ENCODE results near the gene MARK1.

MARK1 gene

DNA sequence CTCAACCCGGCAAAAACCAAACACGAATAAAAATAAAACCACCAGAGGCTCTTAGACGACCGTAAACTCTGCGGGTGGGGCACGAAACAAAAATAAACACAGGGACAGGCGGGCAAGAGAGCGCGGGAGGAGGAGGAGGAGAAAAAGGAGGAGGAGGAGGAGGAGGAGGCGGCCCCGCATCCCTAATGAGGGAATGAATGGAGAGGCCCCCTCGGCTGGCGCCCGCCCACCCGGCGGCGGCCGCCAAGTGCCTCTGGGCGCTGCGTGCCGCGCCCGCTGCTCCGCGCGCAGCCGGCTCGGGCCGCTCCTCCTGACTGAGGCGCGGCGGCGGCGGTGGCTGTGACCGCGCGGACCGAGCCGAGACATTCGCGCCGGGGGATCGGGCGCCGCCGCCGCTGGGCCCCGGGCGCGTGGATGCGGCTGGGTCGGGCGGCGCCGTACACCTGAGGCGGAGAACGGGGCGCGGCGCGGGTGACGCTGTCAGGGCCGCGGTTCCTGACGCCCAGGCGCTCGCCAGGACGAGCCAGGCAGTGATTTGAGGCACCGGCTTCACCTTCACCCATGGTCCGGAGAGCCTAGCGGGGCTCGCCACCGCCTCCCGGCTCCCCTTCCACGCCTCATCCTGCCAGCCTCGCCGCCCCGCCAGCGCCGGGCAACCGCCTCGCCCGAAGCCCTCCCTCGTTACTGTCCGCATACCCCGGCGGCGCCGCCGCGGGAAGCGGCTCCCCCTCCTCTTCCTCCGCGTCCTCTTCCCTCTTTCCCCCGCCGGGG is at the start of gene MARK1:
Gene MARK1 (plus strand): TSS at position 229 of the 771 bp plus-strand sequence. CDS start 687 bp downstream, outside the sequence.
- no peak for DNase-seq

DNA sequence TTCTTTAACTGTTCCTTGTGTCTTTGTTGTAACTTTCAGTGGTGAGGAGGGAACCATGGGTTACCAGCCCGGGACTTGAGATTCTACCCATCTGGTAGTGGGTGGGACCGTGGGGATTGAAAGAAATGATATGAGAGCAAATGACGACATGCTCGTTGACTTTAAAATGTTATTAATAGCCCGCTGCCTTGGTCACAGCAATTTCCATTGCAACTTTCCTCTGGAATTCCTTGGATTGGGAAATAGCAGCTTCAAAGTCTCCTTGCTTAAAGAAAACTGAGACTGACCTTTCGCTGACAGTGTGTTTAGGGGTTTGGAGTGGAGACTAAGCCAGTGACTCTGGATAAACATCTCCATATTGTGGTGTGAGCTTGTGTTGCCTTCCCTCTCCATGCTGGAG is 44.2 kb upstream of the MARK1 start:
- no peak for DNase-seq

DNA sequence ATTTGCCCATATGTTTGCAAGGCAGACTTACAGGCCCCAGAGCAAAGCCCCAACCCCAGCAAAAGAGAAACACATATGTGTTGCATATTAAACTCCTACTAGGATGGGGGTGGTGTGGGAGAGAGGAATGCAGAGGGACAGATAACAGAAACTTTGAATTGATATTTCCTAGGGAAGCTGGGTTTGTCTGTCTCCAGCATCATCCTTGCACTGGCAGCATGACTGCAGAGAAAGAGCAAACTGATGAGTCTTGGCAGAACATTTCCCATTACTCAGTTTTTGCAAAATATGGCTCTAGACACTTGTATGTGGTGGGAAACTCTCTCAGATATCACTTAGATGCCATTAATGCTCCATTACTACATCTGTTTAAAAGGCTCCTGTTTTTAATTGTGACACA is 43.8 kb upstream of the MARK1 start:
- no peak for DNase-seq

- DNase-seq, result no peak
Observed at GRCh38 chr1:220485131-220485530, 42.8 kb upstream of the MARK1 start.

DNA sequence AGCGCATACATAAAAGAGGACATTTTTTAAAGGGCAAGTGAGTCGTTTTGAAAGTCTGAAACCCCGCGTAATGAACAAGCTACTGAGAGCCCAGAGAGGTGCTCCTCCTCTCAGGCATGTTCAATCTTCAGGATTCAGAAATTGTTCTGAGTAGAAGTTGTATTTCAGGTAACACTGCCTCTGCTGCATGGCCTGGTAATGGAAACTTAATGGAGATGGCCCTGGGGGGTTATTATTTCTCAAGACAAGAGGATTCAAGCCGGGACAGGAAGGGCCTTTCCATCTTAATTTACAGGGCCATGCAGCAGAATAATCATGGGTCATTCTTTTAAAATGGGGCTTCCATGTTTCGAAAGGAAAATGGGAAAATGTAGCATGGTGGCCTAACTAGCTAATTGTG is 42.1 kb upstream of the MARK1 start:
- DNase-seq, result no peak

- no peak for DNase-seq
Observed at GRCh38 chr1:220487297-220487820, 40.6 kb upstream of the MARK1 start.

DNA sequence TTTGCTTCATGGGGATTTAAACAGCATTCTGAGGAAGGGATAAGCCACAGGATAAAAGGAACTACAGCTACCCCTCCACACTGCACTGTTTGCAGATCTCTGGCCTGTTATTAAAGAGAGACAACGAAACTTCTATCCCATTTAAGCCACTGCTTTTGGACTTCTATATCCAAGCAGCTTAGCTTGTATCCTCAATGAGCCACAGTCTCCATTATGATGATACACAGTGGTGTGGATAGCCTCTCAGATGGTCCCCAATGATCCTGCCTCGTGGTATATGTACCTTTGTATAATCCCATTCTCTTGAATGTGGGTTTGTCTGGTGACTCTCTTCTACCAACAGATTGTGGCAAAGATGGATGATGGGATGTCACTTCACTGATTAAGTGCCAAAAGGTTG is 36.0 kb upstream of the MARK1 start:
- no peak for DNase-seq

DNA sequence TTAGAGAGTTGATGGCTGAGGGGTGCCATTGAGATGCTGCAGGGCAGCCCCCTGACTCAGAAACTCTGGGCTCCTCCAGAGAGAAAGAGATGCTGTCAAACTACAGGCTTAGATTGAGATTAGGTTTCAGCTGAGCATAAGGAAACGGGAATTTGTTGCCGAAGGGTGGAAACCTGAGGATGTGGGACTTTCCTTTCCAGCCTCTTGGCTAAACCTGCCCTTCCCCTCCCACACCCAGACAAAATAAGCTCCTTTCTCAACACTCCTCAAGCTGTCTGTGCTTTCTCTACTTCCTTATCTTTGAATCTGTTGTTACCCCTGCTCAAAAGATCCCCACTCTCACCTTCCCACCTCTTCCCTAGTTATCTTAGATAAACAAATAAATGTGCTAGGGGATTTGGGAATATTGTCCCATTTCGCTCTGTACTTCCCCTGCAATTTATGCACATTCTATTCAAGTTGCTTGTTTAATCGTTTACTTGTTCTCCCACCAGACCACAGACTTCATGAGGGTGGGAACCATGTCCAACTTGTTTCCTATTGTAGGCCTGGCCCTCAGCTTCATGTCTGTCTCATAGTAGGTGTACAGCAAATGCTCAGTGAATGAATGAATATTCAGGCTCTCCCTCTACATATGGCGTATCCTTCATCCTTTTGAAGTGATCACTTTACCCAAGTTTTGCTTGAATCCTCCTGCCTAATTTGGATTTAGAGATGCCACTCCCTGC is 30.6 kb upstream of the MARK1 start:
- no peak for DNase-seq

GRCh38 chr1:220498188-220498587 is 29.7 kb upstream of the MARK1 start:
- DNase-seq, result no peak

DNA sequence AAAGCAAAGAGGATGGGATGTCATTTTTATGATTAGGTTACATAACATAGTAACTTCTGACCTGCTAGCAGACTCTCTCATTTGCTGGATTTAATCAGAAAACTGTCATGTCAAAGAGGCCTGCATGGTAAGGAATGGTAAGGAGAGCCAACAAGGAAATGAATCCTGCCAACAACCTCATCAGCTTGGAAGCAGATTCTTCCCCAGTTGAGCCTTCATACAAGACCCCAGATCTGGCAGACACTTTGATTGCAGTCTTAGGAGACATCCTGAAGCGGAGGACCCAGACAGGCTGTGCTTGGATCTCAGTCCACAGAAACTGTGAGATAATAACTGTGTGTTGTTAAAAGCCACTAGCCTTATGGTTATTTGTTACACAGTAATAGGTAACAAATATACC is 27.6 kb upstream of the MARK1 start:
- DNase-seq, result no peak

- DNase-seq, result no peak
Observed at GRCh38 chr1:220504329-220504728, 23.6 kb upstream of the MARK1 start.

DNA sequence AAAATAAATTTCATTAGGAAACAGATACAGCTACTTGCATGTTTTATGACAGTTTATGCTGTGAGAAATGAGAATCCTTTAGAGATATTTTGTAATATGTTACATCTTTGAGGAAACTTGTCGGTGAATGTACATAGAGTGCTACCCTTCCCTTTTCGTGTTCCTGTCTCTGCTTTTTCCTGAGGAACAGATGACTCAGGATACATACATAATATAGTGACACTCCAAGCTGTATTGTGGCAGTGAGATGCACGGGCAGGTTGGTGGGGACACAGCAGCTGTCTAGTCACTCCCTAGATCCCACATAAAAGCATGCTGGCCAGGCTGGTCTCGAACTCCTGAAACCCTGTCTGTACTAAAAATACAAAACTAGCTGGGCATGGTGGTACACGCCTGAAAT is 20.9 kb upstream of the MARK1 start:
- DNase-seq, result no peak

GRCh38 chr1:220511179-220511578 is 16.8 kb upstream of the MARK1 start:
- no peak for DNase-seq

GRCh38 chr1:220511785-220512184 is 16.2 kb upstream of the MARK1 start:
- DNase-seq, result no peak

DNA sequence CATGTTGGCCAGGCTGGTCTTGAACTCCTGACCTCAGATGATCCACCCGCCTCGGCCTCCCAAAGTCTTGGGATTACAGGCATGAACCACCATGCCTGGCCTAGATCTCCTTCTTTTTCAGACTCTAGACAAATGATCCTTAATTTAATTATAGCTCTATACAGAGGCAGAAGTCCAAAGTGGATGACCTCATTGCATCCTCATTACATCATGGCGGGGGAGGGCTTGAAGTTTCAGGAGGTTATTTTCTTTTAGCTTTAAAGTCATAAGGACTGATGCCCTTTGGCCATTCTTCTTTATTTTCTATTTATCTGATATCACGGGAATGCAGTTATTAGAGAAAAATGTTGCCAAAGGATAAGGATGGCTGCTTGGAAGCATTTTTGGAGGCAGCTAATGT is 14.1 kb upstream of the MARK1 start:
- DNase-seq, result no peak

DNA sequence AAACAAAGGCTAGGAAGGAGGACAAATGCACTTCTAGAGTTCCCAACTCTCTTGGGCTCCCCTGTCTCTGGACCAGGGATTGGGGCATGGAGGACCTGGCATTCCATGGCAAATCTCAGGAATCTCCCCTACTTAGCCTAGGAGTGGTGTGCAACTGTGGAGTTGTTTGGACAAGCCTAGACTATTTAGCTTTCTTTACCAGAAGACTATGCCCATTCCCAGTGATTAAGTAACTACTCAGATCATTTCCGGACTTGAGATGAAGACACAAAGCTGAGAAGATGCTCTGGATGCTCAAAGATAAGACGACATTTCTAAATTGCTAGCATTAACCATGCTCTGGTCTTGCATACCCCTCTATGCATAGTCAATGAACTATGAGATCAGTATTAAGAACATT is 13.7 kb upstream of the MARK1 start:
- no peak for DNase-seq

GRCh38 chr1:220516014-220516721 is 11.8 kb upstream of the MARK1 start:
- DNase-seq, result no peak

- no peak for DNase-seq
Observed at GRCh38 chr1:220516722-220517042, 11.3 kb upstream of the MARK1 start.

DNA sequence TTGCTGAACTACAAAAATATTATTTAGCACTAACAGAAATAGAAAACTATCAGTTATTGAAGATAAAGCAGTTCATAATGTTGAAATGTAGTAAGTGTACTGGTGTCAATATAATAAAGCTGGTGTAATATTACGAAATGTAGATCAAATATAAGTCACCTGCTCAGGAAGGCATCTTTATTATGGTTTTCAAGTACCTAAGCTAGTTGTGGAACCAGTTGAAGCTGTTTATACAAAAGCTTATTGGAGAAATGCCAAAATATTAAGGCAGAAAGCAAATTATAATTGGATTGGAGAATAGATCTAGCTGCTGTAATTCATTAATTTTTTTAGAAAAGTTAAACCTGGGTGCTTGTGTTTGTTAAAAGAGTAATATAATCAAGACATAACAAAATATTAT is 6.2 kb upstream of the MARK1 start:
- DNase-seq, result peak; percentile 59

DNA sequence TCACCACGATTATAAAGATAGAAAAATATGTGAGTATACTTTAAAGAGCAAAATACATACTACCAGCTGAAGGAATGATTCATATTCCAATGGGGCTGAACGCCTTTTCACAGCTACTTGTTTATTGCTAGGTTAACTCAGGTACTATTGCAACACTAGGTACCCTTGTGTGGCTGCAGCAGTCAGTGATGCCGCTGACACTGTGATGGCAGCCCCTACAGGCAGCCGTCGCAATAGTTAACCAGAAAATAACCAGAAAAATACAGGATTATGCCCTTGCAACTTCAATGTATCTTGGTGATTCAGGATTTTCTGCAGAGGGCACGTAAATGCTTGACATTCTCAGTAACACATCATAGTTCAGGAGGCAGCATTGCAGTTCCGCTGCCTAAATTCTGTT is 1.6 kb upstream of the MARK1 start:
- DNase-seq, result no peak

GRCh38 chr1:220527279-220527907 is 543 bp upstream of the MARK1 start:
- DNase-seq, result no peak

- DNase-seq, result no peak
Observed at GRCh38 chr1:220528679-220529501, 954 bp downstream of the MARK1 start.

All from NCI-H1048 (cell line).